H1 (cell line): Measurements from ENCODE around the gene CDK16. TPM values are rescaled to one million over a fixed set of nuclear protein-coding genes. Genes with fewer than 3 reads are reported as not detected.

Experiments used
- CTBP2 ChIP-seq: IDR thresholded peaks from 2 replicates; pipeline ENCODE4 v1.7.0; 2011; ENCODE audit warnings: borderline replicate concordance, mild to moderate bottlenecking, moderate library complexity, mixed read lengths, low read length; ENCODE audit not compliant: insufficient read depth, insufficient read length
- KDM4A ChIP-seq: IDR thresholded peaks from one replicate; pipeline ENCODE4 v1.7.1; 2012; ENCODE audit warnings: low read depth, mild to moderate bottlenecking, moderate library complexity, low read length, inconsistent platforms; ENCODE audit not compliant: severe bottlenecking
- NRF1 ChIP-seq: IDR thresholded peaks from 2 replicates; pipeline ENCODE4 v1.6.1; 2011; ENCODE audit warnings: mild to moderate bottlenecking, low read depth, low read length, improper control_type of control experiment
- RXRA ChIP-seq: IDR thresholded peaks from 2 replicates; pipeline ENCODE4 v1.6.1; 2011; ENCODE audit warnings: low read depth, mild to moderate bottlenecking, low read length, moderate library complexity; ENCODE audit not compliant: insufficient read depth
- SIX5 ChIP-seq: IDR thresholded peaks from 2 replicates; pipeline ENCODE4 v1.6.1; 2011; ENCODE audit warnings: mild to moderate bottlenecking, low read depth, low read length
- SP4 ChIP-seq: IDR thresholded peaks from 2 replicates; pipeline ENCODE4 v1.6.1; 2012; ENCODE audit warnings: low read length, inconsistent platforms
- TAF7 ChIP-seq: optimal IDR thresholded peaks from 2 replicates; pipeline ENCODE3; 2011; ENCODE audit warnings: low read depth, mild to moderate bottlenecking, inconsistent platforms, low read length, moderate library complexity, borderline replicate concordance
- polyA plus RNA-seq, 7 experiments: library from polyadenylated mRNA; depleted of rRNA in 3 of 7; stranded (reverse) in 5 of 7; unstranded in 2 of 7; fragments of >200 nt in 5 of 7; fragments of 200-250 nt in 2 of 7; gene quantifications; 1 replicate in 5 of 7; 2 replicates in 1 of 7; 4 replicates in 1 of 7; pipeline versions ENCODE4 v1.2.1 to v1.2.3, GENCODE V29; 2011 to 2013; ENCODE audit warnings: missing spikeins in 2 of 7, mixed read lengths in 2 of 7
- total RNA-seq: library from RNA; stranded (reverse); fragmentation: NEBNext Ultra II Directional; extraction: Animal tissue kit (Norgen Biotek cat#: 25700); gene quantifications from 2 replicates; pipeline ENCODE4 v1.2.1, GENCODE V29; 2021

The CDK16 gene
- total and polyA plus RNA-seq, 2 of the 8 experiments (the other 6 are each of a cell fraction or from before 2014, with no cell fraction given) = 124 to 204 TPM

DNA sequence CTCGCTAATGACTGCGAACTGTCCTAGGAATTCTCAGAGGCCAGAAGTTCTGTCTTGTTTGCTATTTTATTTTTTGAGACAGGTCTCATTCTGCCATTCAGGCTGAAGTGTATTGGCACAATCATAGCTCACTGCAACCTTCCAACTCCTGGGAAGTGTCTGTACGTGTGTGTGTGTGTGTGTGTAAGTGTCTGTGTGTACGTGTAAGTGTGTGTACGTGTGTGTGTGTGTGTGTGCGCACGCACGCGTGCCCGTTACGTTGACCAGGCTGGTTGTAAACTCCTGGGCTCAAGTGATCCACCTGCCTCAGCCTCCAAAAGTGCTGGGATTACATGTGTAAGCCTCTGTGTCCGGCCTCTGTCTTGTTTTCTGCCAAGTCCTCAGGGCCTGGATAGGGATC, 10.4 kb upstream of the CDK16 start (continued):
- no peak for TF ChIP-seq CTBP2
- no peak for TF ChIP-seq NRF1
- no peak for TF ChIP-seq SIX5
- no peak for TF ChIP-seq KDM4A
- TF ChIP-seq TAF7 = no peak
- TF ChIP-seq RXRA = no peak
- TF ChIP-seq SP4 = no peak
